ENCODE results near the gene PARP3.
A peak's percentile ranks its signal among the peaks of the same experiment; 100 is the strongest.
"Not testable (repeated sequence)": the region's sequence is repeated elsewhere in the genome, so short reads cannot be mapped to it uniquely, and the experiment has no call there.

PARP3 gene

DNA sequence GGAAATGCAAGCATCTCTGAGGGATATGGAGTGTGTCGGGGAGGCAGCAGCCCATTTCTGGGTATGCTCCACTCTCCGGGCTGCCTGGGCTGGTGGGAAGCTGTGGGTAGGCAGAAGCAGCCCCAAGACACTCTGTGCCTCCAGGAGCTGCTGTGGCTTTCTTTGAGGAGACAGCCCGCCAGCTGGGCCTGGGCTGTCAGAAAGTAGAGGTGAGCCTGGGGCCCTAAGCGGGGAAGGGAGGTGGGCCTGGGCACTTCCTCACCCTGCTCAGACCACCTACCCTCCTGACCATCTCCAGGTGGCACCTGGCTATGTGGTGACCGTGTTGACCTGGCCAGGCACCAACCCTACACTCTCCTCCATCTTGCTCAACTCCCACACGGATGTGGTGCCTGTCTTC lies 42.9 kb downstream of the PARP3 start:
- DNase-seq (ENCODE audit: low spot score), result no peak

GRCh38 chr3:51986010-51986947 lies 44.1 kb downstream of the PARP3 start:
- no peak for DNase-seq (ENCODE audit: low spot score)

DNA sequence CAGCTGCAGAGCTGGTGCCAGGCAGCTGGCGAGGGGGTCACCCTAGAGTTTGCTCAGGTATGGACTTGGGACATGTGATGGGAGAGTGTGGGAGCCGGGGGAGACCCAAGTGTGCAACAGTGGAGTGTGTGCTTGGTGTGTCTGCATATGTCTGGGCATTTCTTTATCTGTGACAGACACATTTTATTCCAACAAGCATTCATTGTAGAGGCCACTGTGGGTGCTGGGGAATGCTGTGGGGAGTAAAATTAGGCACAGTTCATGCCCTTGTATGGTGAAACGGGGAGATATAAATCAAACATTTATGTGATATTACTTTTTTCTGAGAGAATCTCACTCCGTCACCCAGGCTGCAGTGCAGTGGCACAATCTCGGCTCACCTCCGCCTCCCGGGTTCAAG lies 45.4 kb downstream of the PARP3 start:
- DNase-seq (ENCODE audit: low spot score), result no peak

- no peak for DNase-seq (ENCODE audit: low spot score)
These were observed 46.4 kb downstream of the PARP3 start for GRCh38 chr3:51988286-51989146.

- DNase-seq (ENCODE audit: low spot score), result not testable (repeated sequence)
These were observed 48.4 kb downstream of the PARP3 start for GRCh38 chr3:51990501-51990971.

GRCh38 chr3:51992017-51992682 lies 50.0 kb downstream of the PARP3 start:
- no peak for DNase-seq (ENCODE audit: low spot score)

GRCh38 chr3:51993657-51994056 lies 51.5 kb downstream of the PARP3 start:
- not testable (repeated sequence) for DNase-seq (ENCODE audit: low spot score)

GRCh38 chr3:51994530-51994929 lies 52.4 kb downstream of the PARP3 start:
- no peak for DNase-seq (ENCODE audit: low spot score)

- peak; percentile 93 for DNase-seq (ENCODE audit: low spot score)
These were observed 53.4 kb downstream of the PARP3 start, which contains the start of gene RPL29 for GRCh38 chr3:51995346-51996163. Gene RPL29, minus strand, starts transcription at chr3:51995895. Its CDS starts 434 bp downstream, at chr3:51995461.

GRCh38 chr3:51997172-51997571 lies 55.0 kb downstream of the PARP3 start:
- no peak for DNase-seq (ENCODE audit: low spot score)

- DNase-seq (ENCODE audit: low spot score), result no peak
These were observed 55.9 kb downstream of the PARP3 start for GRCh38 chr3:51997935-51998596.

Measured in Ammon's horn (tissue), 1 donor.